HepG2 (cell line): ENCODE data around the gene C2CD2. TPM values are rescaled to one million over a fixed set of nuclear protein-coding genes. Genes with fewer than 3 reads are reported as not detected.

Experiments used
- KLF12 ChIP-seq: sonication (generic); formaldehyde crosslinking; IDR thresholded peaks from 2 replicates; pipeline ENCODE4 v1.4.0; 2020; ENCODE audit warnings: missing genetic modification reagents, borderline replicate concordance
- MXD1 ChIP-seq: sonication (generic); formaldehyde crosslinking; IDR thresholded peaks from 2 replicates; pipeline ENCODE4 v1.4.0; 2020; ENCODE audit warnings: mild to moderate bottlenecking, missing genetic modification reagents
- PTBP1 ChIP-seq: fragments of 200-400 bp; formaldehyde crosslinking; IDR thresholded peaks from 2 replicates; pipeline ENCODE4 v1.6.1; 2018; ENCODE audit warnings: low read length, low read depth; ENCODE audit not compliant: poor library complexity, severe bottlenecking
- RNF2 ChIP-seq: fragments of 450-650 bp; conservative IDR thresholded peaks from 2 replicates; pipeline ENCODE4 v1.6.1; 2016; ENCODE audit warnings: low read depth
- RXRB ChIP-seq: IDR thresholded peaks from 2 replicates; pipeline ENCODE4 v1.6.1; 2016; ENCODE audit warnings: borderline replicate concordance, missing genetic modification reagents, missing compliant biosample characterization
- ZC3H13 ChIP-seq: sonication (generic); formaldehyde crosslinking; IDR thresholded peaks from 2 replicates; pipeline ENCODE4 v1.8.1; 2023; ENCODE audit warnings: mild to moderate bottlenecking, missing genetic modification reagents, moderate library complexity
- ZNF292 ChIP-seq: sonication (generic); formaldehyde crosslinking; IDR thresholded peaks from 2 replicates; pipeline ENCODE4 v1.8.1; 2022; ENCODE audit warnings: mild to moderate bottlenecking, low read depth, missing genetic modification reagents, borderline replicate concordance
- ZNF709 ChIP-seq: sonication (generic); formaldehyde crosslinking; IDR thresholded peaks from 2 replicates; pipeline ENCODE4 v1.5.0; 2020; ENCODE audit warnings: mild to moderate bottlenecking, missing genetic modification reagents
- polyA plus RNA-seq, 8 experiments: library from polyadenylated mRNA; depleted of rRNA in 3 of 8; stranded (reverse) in 7 of 8; unstranded in 1 of 8; fragments of >200 nt; fragmentation: Illumina TruSeq in 4 of 8; extraction: Trizol in 4 of 8; gene quantifications; 2 replicates each; pipeline versions ENCODE4 v1.2.1 to v1.2.3, GENCODE V29; 2011 to 2016; ENCODE audit warnings: low read depth in 4 of 8, missing spikeins in 1 of 8, mixed read lengths in 1 of 8; ENCODE audit not compliant: insufficient read depth in 1 of 8
- total RNA-seq, 5 experiments: library from RNA; depleted of rRNA; stranded (reverse); fragments of >200 nt; fragmentation: Illumina TruSeq; extraction: Trizol; gene quantifications; 2 replicates each; pipeline ENCODE4 v1.2.3, GENCODE V29; 2016; ENCODE audit warnings: low read depth in 1 of 5
- TF ChIP-seq, protein P1 (sequence below): IDR thresholded peaks from 2 replicates; pipeline ENCODE4 v1.6.1; 2012; ENCODE audit warnings: low read length, improper control_type of control experiment
- TF ChIP-seq, protein P2 (sequence below): fragments of 450-650 bp; IDR thresholded peaks from 2 replicates; pipeline ENCODE4 v1.6.1; 2017

C2CD2 gene
- total and polyA plus RNA-seq, 2 of the 13 experiments (the other 11 are each of a cell fraction or from before 2014, with no cell fraction given), result 12.5 to 19.7 TPM

- TF ChIP-seq ZNF709 (CRISPR knock-in tag) (0 out of 2 replicates have a peak, but pooled peaks have one; percentile 61), ZC3H13 (CRISPR knock-in tag) (0 out of 2 replicates have a peak, but pooled peaks have one; percentile 29), RNF2 (0 out of 2 replicates have a peak, but pooled peaks have one; percentile 40), PTBP1 (no peak), RXRB (CRISPR knock-in tag) (no peak), ZNF292 (CRISPR knock-in tag) (no peak), KLF12 (CRISPR knock-in tag) (peak; percentile 70), MXD1 (CRISPR knock-in tag) (no peak)
- TF ChIP-seq, protein P1, sequence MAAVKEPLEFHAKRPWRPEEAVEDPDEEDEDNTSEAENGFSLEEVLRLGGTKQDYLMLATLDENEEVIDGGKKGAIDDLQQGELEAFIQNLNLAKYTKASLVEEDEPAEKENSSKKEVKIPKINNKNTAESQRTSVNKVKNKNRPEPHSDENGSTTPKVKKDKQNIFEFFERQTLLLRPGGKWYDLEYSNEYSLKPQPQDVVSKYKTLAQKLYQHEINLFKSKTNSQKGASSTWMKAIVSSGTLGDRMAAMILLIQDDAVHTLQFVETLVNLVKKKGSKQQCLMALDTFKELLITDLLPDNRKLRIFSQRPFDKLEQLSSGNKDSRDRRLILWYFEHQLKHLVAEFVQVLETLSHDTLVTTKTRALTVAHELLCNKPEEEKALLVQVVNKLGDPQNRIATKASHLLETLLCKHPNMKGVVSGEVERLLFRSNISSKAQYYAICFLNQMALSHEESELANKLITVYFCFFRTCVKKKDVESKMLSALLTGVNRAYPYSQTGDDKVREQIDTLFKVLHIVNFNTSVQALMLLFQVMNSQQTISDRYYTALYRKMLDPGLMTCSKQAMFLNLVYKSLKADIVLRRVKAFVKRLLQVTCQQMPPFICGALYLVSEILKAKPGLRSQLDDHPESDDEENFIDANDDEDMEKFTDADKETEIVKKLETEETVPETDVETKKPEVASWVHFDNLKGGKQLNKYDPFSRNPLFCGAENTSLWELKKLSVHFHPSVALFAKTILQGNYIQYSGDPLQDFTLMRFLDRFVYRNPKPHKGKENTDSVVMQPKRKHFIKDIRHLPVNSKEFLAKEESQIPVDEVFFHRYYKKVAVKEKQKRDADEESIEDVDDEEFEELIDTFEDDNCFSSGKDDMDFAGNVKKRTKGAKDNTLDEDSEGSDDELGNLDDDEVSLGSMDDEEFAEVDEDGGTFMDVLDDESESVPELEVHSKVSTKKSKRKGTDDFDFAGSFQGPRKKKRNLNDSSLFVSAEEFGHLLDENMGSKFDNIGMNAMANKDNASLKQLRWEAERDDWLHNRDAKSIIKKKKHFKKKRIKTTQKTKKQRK, result no peak
- TF ChIP-seq, protein P2, sequence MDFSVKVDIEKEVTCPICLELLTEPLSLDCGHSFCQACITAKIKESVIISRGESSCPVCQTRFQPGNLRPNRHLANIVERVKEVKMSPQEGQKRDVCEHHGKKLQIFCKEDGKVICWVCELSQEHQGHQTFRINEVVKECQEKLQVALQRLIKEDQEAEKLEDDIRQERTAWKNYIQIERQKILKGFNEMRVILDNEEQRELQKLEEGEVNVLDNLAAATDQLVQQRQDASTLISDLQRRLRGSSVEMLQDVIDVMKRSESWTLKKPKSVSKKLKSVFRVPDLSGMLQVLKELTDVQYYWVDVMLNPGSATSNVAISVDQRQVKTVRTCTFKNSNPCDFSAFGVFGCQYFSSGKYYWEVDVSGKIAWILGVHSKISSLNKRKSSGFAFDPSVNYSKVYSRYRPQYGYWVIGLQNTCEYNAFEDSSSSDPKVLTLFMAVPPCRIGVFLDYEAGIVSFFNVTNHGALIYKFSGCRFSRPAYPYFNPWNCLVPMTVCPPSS, result no peak
These were observed 478 bp downstream of the C2CD2 start (continued) for GRCh38 chr21:41953249-41953830.
